Mammary microvascular endothelial cell (primary cell): ENCODE measurements around the gene MIEF2. TPM values are rescaled to one million over a fixed set of nuclear protein-coding genes. Genes with fewer than 3 reads are reported as not detected.

Experiments used
- total RNA-seq: library from RNA; depleted of rRNA; stranded (reverse); fragments of >200 nt; gene quantifications from 2 replicates; pipeline ENCODE4 v1.2.3, GENCODE V29; 2015

Gene MIEF2
- total RNA-seq = 5.9 and 11.7 TPM in 2 replicates

GRCh38 chr17:18260332-18261145, at the start of gene MIEF2:
Gene MIEF2, plus strand, starts transcription at chr17:18260662. Its CDS starts 2,059 bp downstream, at chr17:18262721.

GRCh38 chr17:18225121-18225641, 35.3 kb upstream of the MIEF2 start, which contains the start of gene LLGL1:
Gene LLGL1, plus strand, starts transcription at chr17:18225635. Its CDS starts 48 bp downstream, at chr17:18225683.

GRCh38 chr17:18258356-18259038, 2.0 kb upstream of the MIEF2 start, which contains the start of gene FLII:
Gene FLII, minus strand, starts transcription at chr17:18258738. Its CDS starts 48 bp downstream, at chr17:18258690.

GRCh38 chr17:18314731-18315561, 54.5 kb downstream of the MIEF2 start, which contains the start of the genes SMCR8 and TOP3A:
Gene SMCR8, plus strand, starts transcription at chr17:18315293. Its CDS starts 497 bp downstream, at chr17:18315790.
Gene TOP3A, minus strand, starts transcription at chr17:18314994. Its CDS starts 216 bp downstream, at chr17:18314778.

Other genes with a start within 250 kb of the MIEF2 start
- gene ATPAF2, start 221.5 kb upstream of the MIEF2 start, total RNA-seq = 14.5 and 30.1 TPM in 2 replicates
- 7.3 and 8.3 TPM in 2 replicates for gene GID4, start 221.3 kb upstream of the MIEF2 start, total RNA-seq
- 45.2 and 54.2 TPM in 2 replicates for gene DRG2, start 172.7 kb upstream of the MIEF2 start, total RNA-seq
- gene MYO15A, start 151.9 kb upstream of the MIEF2 start, total RNA-seq = 0.20 TPM in 1 of 2 replicates, not detected in the other
- gene ALKBH5, start 76.8 kb upstream of the MIEF2 start, total RNA-seq = 81.7 and 92.5 TPM in 2 replicates
- gene LLGL1, start 35.0 kb upstream of the MIEF2 start, total RNA-seq = 41.4 and 48.0 TPM in 2 replicates
- 543 and 601 TPM in 2 replicates for gene FLII, start 1.9 kb upstream of the MIEF2 start, total RNA-seq
- 24.2 and 53.2 TPM in 2 replicates for gene TOP3A, start 54.3 kb downstream of the MIEF2 start, total RNA-seq
- gene SMCR8, start 54.6 kb downstream of the MIEF2 start, total RNA-seq = 12.1 and 15.2 TPM in 2 replicates
- 30.1 and 37.7 TPM in 2 replicates for gene SHMT1, start 102.9 kb downstream of the MIEF2 start, total RNA-seq
- gene EVPLL, start 117.1 kb downstream of the MIEF2 start, total RNA-seq = not detected in 2 replicates
- not detected in 2 replicates for gene LGALS9C, start 216.1 kb downstream of the MIEF2 start, total RNA-seq